G401 (cell line): Measurements from ENCODE around the gene UQCC2. TPM values are rescaled to one million over a fixed set of nuclear protein-coding genes. Genes with fewer than 3 reads are reported as not detected.

Experiments
- DNase-seq: peaks from one replicate; pipeline ENCODE4 v3.0.0-alpha.2; 2015; ENCODE audit warnings: low spot score
- in situ Hi-C: cut with HindIII; loops from 2 replicates; pipeline ENCODE4 v1.10.0; 2016; ENCODE audit warnings: low sequenced_read_pairs, mixed read lengths
- total RNA-seq: library from RNA; depleted of rRNA; stranded (reverse); fragments of >200 nt; shearing (Covaris generic); gene quantifications from 2 replicates; pipeline ENCODE4 v1.2.3, GENCODE V29; 2014

UQCC2 gene
- total RNA-seq, 1 experiment from 2014 or later, result 24.9 TPM

DNA sequence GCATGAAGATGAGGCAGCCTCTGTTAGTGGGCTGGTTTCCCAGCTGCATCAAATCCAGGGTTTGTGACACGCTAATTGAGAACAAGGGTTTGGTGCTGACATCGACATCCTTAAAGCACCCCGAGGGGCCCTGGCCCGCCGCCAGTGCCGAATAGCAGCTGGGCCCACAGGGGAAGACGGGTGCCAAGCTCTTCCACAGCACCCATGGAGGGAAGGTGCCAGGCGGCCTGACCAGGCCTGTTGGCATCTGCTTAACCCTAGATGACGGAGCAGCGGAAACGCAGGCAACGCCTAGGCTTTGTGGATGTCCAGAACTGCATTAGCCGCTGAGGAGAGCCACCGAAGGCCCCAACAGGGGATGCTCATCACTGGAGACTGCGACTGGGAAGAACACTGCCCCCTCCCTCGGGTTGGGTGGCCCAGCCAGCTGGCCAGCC lies 16.0 kb downstream of the UQCC2 start:
- DNase-seq, result no peak
- in situ Hi-C loops, result no loop called here

DNA sequence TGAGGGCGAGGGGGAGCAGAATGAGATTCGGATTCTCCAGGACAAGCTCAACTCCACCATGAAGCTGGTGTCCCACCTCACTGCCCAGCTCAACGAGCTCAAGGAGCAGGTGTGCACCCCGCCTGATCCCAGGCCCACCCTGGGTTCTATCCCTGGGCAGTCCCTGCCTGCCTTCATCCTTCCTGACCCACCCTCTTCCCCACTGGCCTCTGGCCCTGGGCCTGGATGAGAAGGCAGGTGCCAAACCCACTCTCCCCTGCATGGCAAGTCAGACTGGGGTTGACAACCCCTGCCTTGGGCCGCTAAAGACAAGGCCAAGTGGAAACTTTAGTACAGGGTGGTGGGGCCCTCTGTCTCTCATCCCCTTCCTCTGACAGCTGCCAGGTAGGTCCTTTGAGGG lies 16.5 kb downstream of the UQCC2 start:
- no peak for DNase-seq
- in situ Hi-C loops, result no loop called here

GRCh38 chr6:33694401-33694931 lies 17.0 kb downstream of the UQCC2 start:
- in situ Hi-C loops, result no loop called here
- peak; percentile 89 for DNase-seq

- DNase-seq, result peak; percentile 59
- in situ Hi-C loops, result no loop called here
Observed at GRCh38 chr6:33693186-33694105, 18.1 kb downstream of the UQCC2 start.

- no peak for DNase-seq
- in situ Hi-C loops, result no loop called here
Observed at GRCh38 chr6:33692760-33693158, 18.7 kb downstream of the UQCC2 start.

- no peak for DNase-seq
- in situ Hi-C loops, result no loop called here
Observed at GRCh38 chr6:33692078-33692759, 19.3 kb downstream of the UQCC2 start.

- in situ Hi-C loops, result no loop called here
- no peak for DNase-seq
Observed at GRCh38 chr6:33691456-33692077, 19.9 kb downstream of the UQCC2 start.

DNA sequence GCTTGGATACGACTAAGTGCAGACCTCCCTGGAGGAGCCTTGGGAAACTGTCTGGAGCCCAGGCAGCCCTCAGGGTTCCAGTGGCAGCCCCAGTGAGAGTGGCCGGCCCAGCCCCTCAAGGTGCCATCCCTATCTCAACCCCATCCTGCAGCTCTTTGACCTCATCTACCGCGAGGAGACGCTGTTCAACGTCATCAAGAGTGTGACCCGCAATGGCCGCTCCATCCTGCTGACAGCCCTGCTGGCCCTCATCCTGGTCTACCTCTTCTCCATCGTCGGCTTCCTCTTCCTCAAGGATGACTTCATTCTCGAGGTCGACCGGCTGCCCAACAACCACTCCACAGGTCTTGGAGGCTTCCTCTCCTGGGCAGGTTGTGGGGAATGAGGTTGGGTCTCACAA lies 20.7 kb downstream of the UQCC2 start:
- no peak for DNase-seq
- in situ Hi-C loops, result no loop called here

GRCh38 chr6:33689879-33690278 lies 21.6 kb downstream of the UQCC2 start:
- DNase-seq, result no peak
- in situ Hi-C loops, result no loop called here

DNA sequence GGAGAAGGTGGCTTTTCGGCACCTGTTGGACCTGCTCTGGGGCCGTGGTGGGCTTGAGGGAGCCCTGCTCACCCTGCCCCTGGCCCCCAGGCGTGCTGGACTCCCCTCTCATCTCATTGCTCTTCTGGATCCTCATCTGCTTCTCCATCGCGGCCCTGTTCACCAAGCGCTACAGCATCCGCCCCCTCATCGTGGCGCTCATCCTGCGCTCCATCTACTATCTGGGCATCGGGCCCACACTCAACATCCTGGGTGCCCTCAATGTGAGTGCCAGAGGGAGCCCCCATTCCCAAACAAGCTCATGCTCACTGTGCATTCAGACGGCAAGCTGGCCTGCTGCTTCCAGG lies 22.4 kb downstream of the UQCC2 start:
- in situ Hi-C loops, result no loop called here
- DNase-seq, result no peak

- DNase-seq, result no peak
- in situ Hi-C loops, result no loop called here
Observed at GRCh38 chr6:33688451-33689147, 22.9 kb downstream of the UQCC2 start.

GRCh38 chr6:33688006-33688405 lies 23.5 kb downstream of the UQCC2 start:
- DNase-seq, result no peak
- in situ Hi-C loops, result no loop called here

DNA sequence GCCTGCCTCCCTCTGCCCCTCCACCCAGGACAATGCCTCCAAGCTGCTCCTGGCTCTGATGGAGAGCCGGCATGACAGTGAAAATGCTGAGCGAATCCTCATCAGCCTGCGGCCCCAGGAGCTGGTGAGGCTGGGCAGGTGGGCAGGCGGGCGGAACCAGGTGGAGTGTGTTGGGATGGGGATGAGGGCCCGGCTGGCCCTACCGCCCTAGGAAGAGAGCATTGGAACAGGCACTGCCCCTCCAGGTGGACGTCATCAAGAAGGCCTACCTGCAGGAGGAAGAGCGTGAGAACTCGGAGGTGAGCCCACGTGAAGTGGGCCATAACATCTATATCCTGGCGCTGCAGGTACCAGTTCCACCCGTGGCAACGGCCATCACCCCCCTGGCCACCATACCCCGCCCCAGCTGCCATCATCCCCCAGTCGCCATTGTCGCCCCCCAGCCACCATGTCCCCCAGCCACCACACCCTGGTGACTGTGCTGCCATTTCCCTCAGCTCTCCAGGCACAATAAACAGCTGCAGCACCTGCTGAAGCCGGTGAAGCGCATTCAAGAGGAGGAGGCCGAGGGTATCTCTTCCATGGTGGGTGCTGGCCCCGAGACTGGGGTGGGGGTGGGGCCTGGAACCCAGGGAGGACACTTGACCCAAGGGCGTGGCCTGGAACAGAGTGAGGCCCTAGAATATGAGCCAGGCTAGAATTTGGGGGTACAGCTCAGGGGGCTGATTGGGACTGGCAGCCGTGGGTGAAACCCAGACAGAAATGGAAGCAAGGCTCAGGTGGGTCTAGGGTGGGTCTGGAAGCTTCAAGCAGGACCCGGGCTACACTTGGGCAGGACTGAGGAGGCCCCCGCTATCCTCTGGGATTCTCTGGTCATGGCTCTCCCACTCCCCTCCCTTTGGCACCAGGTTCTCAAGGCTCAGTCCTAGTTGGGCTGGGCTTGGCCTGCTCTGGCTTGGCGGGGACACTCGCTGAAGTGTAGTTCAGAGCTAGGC lies 24.2 kb downstream of the UQCC2 start:
- no peak for DNase-seq
- in situ Hi-C loops, result no loop called here

GRCh38 chr6:33686225-33686924 lies 25.1 kb downstream of the UQCC2 start:
- in situ Hi-C loops, result no loop called here
- no peak for DNase-seq

DNA sequence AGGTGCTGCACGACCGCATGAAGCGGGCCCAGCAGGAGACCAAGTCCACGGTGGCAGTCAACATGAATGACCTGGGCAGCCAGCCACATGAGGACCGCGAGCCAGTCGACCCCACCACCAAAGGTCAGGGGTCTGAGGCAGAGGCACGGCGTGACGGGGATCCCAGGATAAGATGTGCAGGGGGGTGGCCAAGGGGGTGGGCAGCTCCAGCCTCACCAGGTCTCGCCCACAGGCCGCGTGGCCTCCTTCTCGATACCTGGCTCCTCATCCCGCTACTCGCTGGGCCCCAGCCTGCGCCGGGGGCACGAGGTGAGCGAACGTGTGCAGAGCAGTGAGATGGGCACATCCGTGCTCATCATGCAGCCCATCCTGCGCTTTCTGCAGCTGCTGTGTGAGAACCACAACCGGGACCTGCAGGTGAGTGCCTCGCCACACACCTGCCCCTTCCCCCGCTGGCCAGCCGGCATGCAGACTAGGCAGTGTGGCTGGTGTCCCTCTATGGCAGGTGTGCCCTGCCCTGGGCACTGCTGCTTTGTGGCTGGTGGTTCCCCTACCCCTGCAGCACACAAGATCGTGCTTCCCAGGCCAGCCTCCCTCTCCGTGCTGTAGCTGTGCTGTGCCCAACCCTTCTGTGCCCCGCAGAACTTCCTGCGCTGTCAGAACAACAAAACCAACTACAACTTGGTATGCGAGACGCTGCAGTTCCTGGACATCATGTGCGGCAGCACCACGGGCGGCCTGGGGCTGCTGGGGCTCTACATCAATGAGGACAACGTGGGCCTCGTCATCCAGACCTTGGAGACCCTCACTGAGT lies 25.9 kb downstream of the UQCC2 start:
- no peak for DNase-seq
- in situ Hi-C loops, result no loop called here

DNA sequence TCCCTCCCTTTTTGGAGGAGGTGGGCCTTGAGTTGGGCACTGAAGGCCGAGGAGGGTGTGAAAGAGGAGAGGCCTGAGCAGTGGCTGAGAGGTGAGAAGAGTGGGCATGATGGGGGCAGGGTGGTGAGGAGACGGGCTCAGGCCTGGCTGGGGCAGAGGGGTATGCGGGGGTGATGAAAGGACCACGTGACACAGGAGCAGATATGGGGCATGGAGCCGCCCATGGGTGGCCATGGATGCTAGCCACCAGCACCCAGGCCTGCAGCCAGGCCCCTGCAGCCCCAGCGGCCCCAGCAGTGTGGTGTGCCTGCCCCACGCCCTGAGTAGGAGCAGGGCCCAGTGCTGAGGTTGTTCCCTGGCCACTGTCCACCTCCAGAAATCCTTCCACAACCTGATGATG lies 26.5 kb downstream of the UQCC2 start:
- DNase-seq, result no peak
- in situ Hi-C loops, result no loop called here

- no peak for DNase-seq
- in situ Hi-C loops, result no loop called here
Observed at GRCh38 chr6:33684428-33684896, 27.0 kb downstream of the UQCC2 start.
